IMR-90 (cell line): Measurements from ENCODE around the gene BCDIN3D. TPM values are rescaled to one million over a fixed set of nuclear protein-coding genes. Genes with fewer than 3 reads are reported as not detected.

ENCODE experiments used
- ATAC-seq: fragments of 200-7000 bp; cut with Tn5 transposase; 2 replicates; pipeline ENCODE4 v1.9.1; 2020; ENCODE audit warnings: low read depth, mild to moderate bottlenecking, moderate library complexity
- BruUV-seq: library from RNA; stranded (reverse); fragments of 400-500 nt; replicated peaks from 2 replicates; lab custom pipeline; 2021; lab: Mats Ljungman, UMichigan
- CTCF ChIA-PET: fragments of 300-600 bp; formaldehyde crosslinking; extraction: SDS; loops from one replicate; lab custom pipeline; 2021; ENCODE audit warnings: antibody characterized with exemption; lab: Yijun Ruan, JAX
- POLR2A ChIA-PET: fragments of 300-600 bp; sonication (Branson Sonifier 250); formaldehyde crosslinking; loops from one replicate; lab custom pipeline; 2022; ENCODE audit warnings: antibody characterized with exemption; ENCODE audit not compliant: unreplicated experiment; lab: Charles Lee
- DNase-seq: peaks from one replicate; pipeline ENCODE4 v3.0.0; 2013
- H2AFZ ChIP-seq: replicated peaks from 2 replicates; pipeline ENCODE3; 2013; ENCODE audit warnings: low read length, mild to moderate bottlenecking; ENCODE audit not compliant: poor library complexity
- H2AK5ac ChIP-seq: 2 replicates; pipeline ENCODE4 v1.6.1; 2013; ENCODE audit warnings: low read depth, low read length, inconsistent platforms
- H2AK9ac ChIP-seq: replicated peaks from 2 replicates; pipeline ENCODE3; 2013; ENCODE audit warnings: mild to moderate bottlenecking, low read depth, low read length, moderate library complexity; ENCODE audit not compliant: poor library complexity
- H2BK120ac ChIP-seq: 2 replicates; pipeline ENCODE4 v1.6.1; 2013; ENCODE audit warnings: low read depth, low read length, inconsistent platforms
- H2BK15ac ChIP-seq: 3 replicates; pipeline ENCODE4 v1.6.1; 2013; ENCODE audit warnings: low read depth, low read length, inconsistent platforms
- H2BK20ac ChIP-seq: 2 replicates; pipeline ENCODE4 v1.6.1; 2013; ENCODE audit warnings: low read depth, mild to moderate bottlenecking, inconsistent platforms, low read length, moderate library complexity
- H2BK5ac ChIP-seq: 2 replicates; pipeline ENCODE4 v1.6.1; 2013; ENCODE audit warnings: mild to moderate bottlenecking, low read depth, low read length, inconsistent platforms; ENCODE audit not compliant: poor library complexity, severe bottlenecking
- H3K14ac ChIP-seq: replicated peaks from 2 replicates; pipeline ENCODE4 v1.6.1; 2013; ENCODE audit warnings: low read depth, low read length, inconsistent platforms
- H3K18ac ChIP-seq: 2 replicates; pipeline ENCODE4 v1.6.1; 2013; ENCODE audit warnings: low read depth, low read length, control low read depth
- H3K23ac ChIP-seq: 2 replicates; pipeline ENCODE4 v1.6.1; 2013; ENCODE audit warnings: low read depth, low read length, inconsistent platforms
- H3K27ac ChIP-seq: 2 replicates; pipeline ENCODE4 v1.5.1; 2013; ENCODE audit warnings: mild to moderate bottlenecking, control low read depth, low read length; ENCODE audit not compliant: insufficient read depth
- H3K27me3 ChIP-seq: 2 replicates; pipeline ENCODE4 v1.6.1; 2013; ENCODE audit warnings: low read length; ENCODE audit not compliant: control insufficient read depth, insufficient read depth
- H3K36me3 ChIP-seq: 2 replicates; pipeline ENCODE4 v1.6.1; 2013; ENCODE audit warnings: low read length, mixed read lengths; ENCODE audit not compliant: control insufficient read depth, insufficient read depth
- H3K4ac ChIP-seq: 2 replicates; pipeline ENCODE4 v1.6.1; 2013; ENCODE audit warnings: low read depth, low read length, inconsistent platforms
- H3K4me1 ChIP-seq: 2 replicates; pipeline ENCODE4 v1.6.1; 2013; ENCODE audit warnings: low read length, mixed read lengths; ENCODE audit not compliant: control insufficient read depth, insufficient read depth
- H3K4me2 ChIP-seq: 2 replicates; pipeline ENCODE4 v1.6.1; 2013; ENCODE audit warnings: low read depth, mild to moderate bottlenecking, control low read depth, low read length, moderate library complexity
- H3K4me3 ChIP-seq: 2 replicates; pipeline ENCODE4 v1.5.1; 2013; ENCODE audit warnings: low read depth, mild to moderate bottlenecking, control low read depth, low read length, moderate library complexity; ENCODE audit not compliant: insufficient read depth
- H3K56ac ChIP-seq: 2 replicates; pipeline ENCODE4 v1.6.1; 2013; ENCODE audit warnings: low read length, inconsistent platforms; ENCODE audit not compliant: insufficient read depth; ENCODE audit errors: extremely low read depth
- H3K79me1 ChIP-seq, 2 experiments: 2 replicates each; pipeline ENCODE4 v1.6.1; 2013; ENCODE audit warnings: low read length in 2 of 2, inconsistent platforms in 1 of 2, low read depth in 1 of 2
- H3K9ac ChIP-seq: 2 replicates; pipeline ENCODE4 v1.6.1; 2013; ENCODE audit warnings: low read depth, low read length, control low read depth
- H3K9me1 ChIP-seq: 2 replicates; pipeline ENCODE4 v1.6.1; 2013; ENCODE audit warnings: low read length, inconsistent platforms; ENCODE audit not compliant: insufficient read depth
- H3K9me3 ChIP-seq: 2 replicates; pipeline ENCODE4 v1.6.1; 2013; ENCODE audit warnings: low read length; ENCODE audit not compliant: control insufficient read depth, insufficient read depth
- H4K20me1 ChIP-seq: 2 replicates; pipeline ENCODE4 v1.6.1; 2013; ENCODE audit warnings: low read length, inconsistent platforms; ENCODE audit not compliant: insufficient read depth
- H4K5ac ChIP-seq: 2 replicates; pipeline ENCODE4 v1.6.1; 2013; ENCODE audit warnings: mild to moderate bottlenecking, low read depth, low read length, control low read depth
- H4K8ac ChIP-seq, 2 experiments: 2 replicates each; pipeline ENCODE4 v1.6.1; 2013; ENCODE audit warnings: low read depth in 2 of 2, low read length in 2 of 2, control low read depth in 1 of 2, inconsistent platforms in 1 of 2
- H4K91ac ChIP-seq: 2 replicates; pipeline ENCODE4 v1.6.1; 2013; ENCODE audit warnings: low read depth, low read length, inconsistent platforms; ENCODE audit not compliant: insufficient read depth
- MAFK ChIP-seq: IDR thresholded peaks from 2 replicates; pipeline ENCODE4 v1.6.1; 2012; ENCODE audit warnings: low read depth, low read length, improper control_type of control experiment
- MAZ ChIP-seq: IDR thresholded peaks from 2 replicates; pipeline ENCODE4 v1.6.1; 2012; ENCODE audit warnings: low read depth, mild to moderate bottlenecking, low read length, improper control_type of control experiment, moderate library complexity, borderline replicate concordance
- MXI1 ChIP-seq: IDR thresholded peaks from 2 replicates; pipeline ENCODE4 v1.6.1; 2012; ENCODE audit warnings: low read depth, mild to moderate bottlenecking, low read length, moderate library complexity, borderline replicate concordance
- RFX5 ChIP-seq: IDR thresholded peaks from 2 replicates; pipeline ENCODE4 v1.8.0; 2012; ENCODE audit warnings: low read depth, mild to moderate bottlenecking, low read length, moderate library complexity
- SMC3 ChIP-seq: fragments of 150-350 bp; IDR thresholded peaks from 2 replicates; pipeline ENCODE4 v1.6.1; 2016; ENCODE audit warnings: low read depth, mild to moderate bottlenecking, antibody characterized with exemption, low read length, moderate library complexity
- WGBS, 2 experiments: methylation state at CpG; one replicate each; pipeline versions ENCODE4 v1.1.5 to v1.1.7; 2013; ENCODE audit warnings: missing lambda C conversion rate in 2 of 2; ENCODE audit not compliant: insufficient read length in 1 of 2; ENCODE audit errors: extremely low coverage in 2 of 2; 5-methylcytosine and 5-hydroxymethylcytosine counted together
- dilution Hi-C: fragments of 300-500 bp; cut with HindIII; formaldehyde crosslinking; loops from one replicate; pipeline ENCODE4 v1.14.3; 2018; ENCODE audit warnings: low sequenced_read_pairs; ENCODE audit not compliant: unreplicated experiment
- in situ Hi-C: fragments of 300-500 bp; cut with MboI; formaldehyde crosslinking; loops from 3 replicates; pipeline ENCODE4 v1.14.3; 2019; ENCODE audit warnings: low sequenced_read_pairs, inconsistent platforms, mixed read lengths
- intact Hi-C: fragments of 100-400 bp; cut with micrococcal nuclease; formaldehyde crosslinking; loops from 2 replicates; pipeline ENCODE4 v1.10.0; 2022
- polyA plus RNA-seq, 3 experiments: library from polyadenylated mRNA; depleted of rRNA; stranded (reverse); fragments of >200 nt; gene quantifications; 2 replicates each; pipeline ENCODE4 v1.2.3, GENCODE V29; 2012; ENCODE audit warnings: low replicate concordance in 1 of 3
- total RNA-seq: library from RNA; depleted of rRNA; stranded (reverse); fragments of >200 nt; gene quantifications from 2 replicates; pipeline ENCODE4 v1.2.3, GENCODE V29; 2012

The BCDIN3D gene
- total and polyA plus RNA-seq, 2 of the 4 experiments (the other 2 are of a cell fraction), result 2.3 TPM

- in situ Hi-C loops, result no loop called here
- H3K79me1 ChIP-seq, result no peaks in the 10 kb centered on the region
- no peak overlapping the region for H3K56ac ChIP-seq
- no peak overlapping the region for H3K18ac ChIP-seq
- no peak overlapping the region for H4K8ac ChIP-seq
- 0 out of 2 replicates have a peak, but pooled peaks cover 4% of the 10 kb centered on the region for H4K20me1 ChIP-seq
- no peak overlapping the region for H3K27ac ChIP-seq
- no peak overlapping the region for H3K4me3 ChIP-seq
- H3K23ac ChIP-seq, result no peak overlapping the region; the same call in 1 of the 2 replicates
- no peaks in the 10 kb centered on the region; the same call in 1 of the 2 replicates for H3K9me1 ChIP-seq
- no peak overlapping the region for H4K91ac ChIP-seq
- H2AK9ac ChIP-seq, result peak overlapping the region; percentile 51
- no peak overlapping the region for H4K5ac ChIP-seq
- no peak overlapping the region for H2BK15ac ChIP-seq
- DNase-seq, result peak; percentile 42
- no peak overlapping the region for H2AK5ac ChIP-seq
- POLR2A ChIA-PET, result no interaction called here
- peaks cover 13% of the 10 kb centered on the region for H3K27me3 ChIP-seq
- no peak overlapping the region for H2AFZ ChIP-seq
- intact Hi-C loops, result no loop called here
- no peak for ATAC-seq
- no peaks in the 10 kb centered on the region for H3K36me3 ChIP-seq
- no CpG with 5 or more reads among the region's 3 CpGs for WGBS, 2 experiments
- peaks cover 18% of the 10 kb centered on the region for H3K4me1 ChIP-seq
- TF ChIP-seq MAFK (peak; percentile 67), RFX5 (no peak), MAZ (no peak), SMC3 (no peak), MXI1 (no peak)
- dilution Hi-C loops, result no loop called here
- no TSS peak for BruUV-seq
- H3K9me3 ChIP-seq, result no peaks in the 10 kb centered on the region
- CTCF ChIA-PET, result no interaction called here
- no peak overlapping the region for H2BK5ac ChIP-seq
- H2BK20ac ChIP-seq, result no peak overlapping the region
- H3K14ac ChIP-seq, result no peak overlapping the region
- H3K9ac ChIP-seq, result no peak overlapping the region
- H3K4ac ChIP-seq, result no peak overlapping the region
- H2BK120ac ChIP-seq, result no peak overlapping the region
- no peak overlapping the region for H3K4me2 ChIP-seq
Measured at GRCh38 chr12:49873361-49873934, 30.5 kb upstream of the BCDIN3D start.
